SJCRH30 (cell line): Measurements from ENCODE around the gene BLVRB. TPM values are rescaled to one million over a fixed set of nuclear protein-coding genes. Genes with fewer than 3 reads are reported as not detected.
"Not testable (repeated sequence)": the region's sequence is repeated elsewhere in the genome, so short reads cannot be mapped to it uniquely, and the experiment has no call there.

Experiments
- DNase-seq, 2 experiments: peaks; one replicate each; pipeline ENCODE4 v3.0.0-alpha.2; 2015 to 2020
- H3K27ac ChIP-seq: fragments of 250-450 bp; sonication (Bioruptor Pico); 2 replicates; pipeline ENCODE4 v1.5.1; 2020; ENCODE audit warnings: mild to moderate bottlenecking, moderate library complexity
- H3K27me3 ChIP-seq: fragments of 250-450 bp; sonication (Bioruptor Pico); 2 replicates; pipeline ENCODE4 v1.5.1; 2020; ENCODE audit warnings: mild to moderate bottlenecking, moderate library complexity
- H3K36me3 ChIP-seq: fragments of 250-450 bp; sonication (Bioruptor Pico); 2 replicates; pipeline ENCODE4 v1.5.1; 2020; ENCODE audit warnings: mild to moderate bottlenecking, moderate library complexity
- H3K4me1 ChIP-seq: fragments of 250-450 bp; sonication (Bioruptor Pico); 2 replicates; pipeline ENCODE4 v1.5.1; 2020; ENCODE audit warnings: mild to moderate bottlenecking, moderate library complexity
- H3K4me3 ChIP-seq: fragments of 250-450 bp; sonication (Bioruptor Pico); 2 replicates; pipeline ENCODE4 v1.5.1; 2020; ENCODE audit warnings: mild to moderate bottlenecking, moderate library complexity
- H3K9me3 ChIP-seq: fragments of 250-450 bp; sonication (Bioruptor Pico); replicated peaks from 2 replicates; pipeline ENCODE4 v1.5.1; 2020; ENCODE audit warnings: mild to moderate bottlenecking, moderate library complexity
- total RNA-seq: library from RNA; depleted of rRNA; stranded (reverse); fragments of >200 nt; shearing (Covaris generic); gene quantifications from 2 replicates; pipeline ENCODE4 v1.2.3, GENCODE V29; 2014

Gene BLVRB
- total RNA-seq, 1 experiment from 2014 or later, result 3.8 TPM

- not testable (repeated sequence) for H3K27ac ChIP-seq, H3K36me3 ChIP-seq, DNase-seq, H3K27me3 ChIP-seq, H3K4me3 ChIP-seq, H3K4me1 ChIP-seq, H3K9me3 ChIP-seq
Observed at GRCh38 chr19:40500678-40501530, 35.4 kb upstream of the BLVRB start.

- no peak for DNase-seq
- Histone ChIP-seq H3K4me3 (no peak overlapping the region), H3K9me3 (no peaks in the 10 kb centered on the region), H3K27me3 (no peaks in the 10 kb centered on the region), H3K36me3 (no peaks in the 10 kb centered on the region), H3K4me1 (no peaks in the 10 kb centered on the region), H3K27ac (no peak overlapping the region)
Observed at GRCh38 chr19:40499320-40499719, 33.8 kb upstream of the BLVRB start.

GRCh38 chr19:40497214-40497613, 31.7 kb upstream of the BLVRB start:
- Histone ChIP-seq H3K4me1 (no peaks in the 10 kb centered on the region), H3K36me3 (no peaks in the 10 kb centered on the region), H3K27me3 (no peaks in the 10 kb centered on the region), H3K27ac (no peak overlapping the region), H3K4me3 (no peak overlapping the region), H3K9me3 (no peaks in the 10 kb centered on the region)
- DNase-seq, result no peak

- H3K4me1 ChIP-seq, result no peaks in the 10 kb centered on the region
- 0 out of 2 replicates have a peak, but pooled peaks cover 3% of the 10 kb centered on the region for H3K9me3 ChIP-seq
- H3K36me3 ChIP-seq, result no peaks in the 10 kb centered on the region
- H3K27me3 ChIP-seq, result no peaks in the 10 kb centered on the region
- H3K4me3 ChIP-seq, result no peak overlapping the region
- no peak for DNase-seq
- no peak overlapping the region for H3K27ac ChIP-seq
Observed at GRCh38 chr19:40494191-40494838, 28.8 kb upstream of the BLVRB start.

DNA sequence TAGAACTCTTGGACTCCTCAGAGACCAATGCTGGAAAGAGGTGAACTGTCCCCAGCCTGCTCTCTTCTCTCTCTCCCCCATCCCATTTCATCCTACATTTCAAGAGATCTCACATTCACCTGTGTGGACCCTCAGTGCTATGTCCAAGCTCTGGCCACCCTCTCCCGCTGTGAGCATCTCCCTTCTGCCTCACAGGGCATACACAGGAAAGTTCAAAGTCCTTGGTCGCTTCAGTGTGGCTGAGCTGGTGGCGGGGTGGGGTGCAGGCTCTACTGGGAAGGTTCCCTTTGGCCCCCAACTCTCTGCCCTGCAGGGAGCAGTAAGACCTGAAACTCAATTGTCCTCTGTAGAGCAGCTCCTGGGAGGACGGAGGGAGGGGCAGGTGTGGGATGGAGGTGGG, 28.2 kb upstream of the BLVRB start:
- Histone ChIP-seq H3K36me3 (no peaks in the 10 kb centered on the region), H3K27ac (no peak overlapping the region), H3K4me3 (no peak overlapping the region), H3K27me3 (no peaks in the 10 kb centered on the region), H3K4me1 (no peaks in the 10 kb centered on the region), H3K9me3 (0 out of 2 replicates have a peak, but pooled peaks cover 3% of the 10 kb centered on the region)
- DNase-seq, result no peak

DNA sequence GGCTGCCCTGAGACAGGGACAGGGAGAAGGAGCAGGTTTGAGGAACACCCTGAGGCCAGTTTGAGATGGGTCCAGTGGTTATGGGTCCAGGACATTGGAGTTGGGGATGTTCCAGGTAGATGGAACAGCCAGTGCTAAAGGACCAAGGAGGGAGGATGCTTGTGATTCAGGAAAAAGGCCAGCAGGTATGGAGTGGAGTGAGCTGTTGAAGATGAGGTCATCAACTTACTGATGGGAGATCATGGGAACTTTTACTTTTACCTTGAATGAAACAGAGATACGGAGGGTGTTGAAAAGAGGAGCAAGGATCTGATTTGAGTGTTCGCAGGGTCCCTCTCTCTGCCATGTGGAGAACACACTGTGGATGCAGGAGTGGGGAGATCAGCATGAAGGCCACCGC, 26.7 kb upstream of the BLVRB start:
- no peaks in the 10 kb centered on the region for H3K27me3 ChIP-seq
- H3K4me3 ChIP-seq, result no peak overlapping the region
- H3K4me1 ChIP-seq, result no peaks in the 10 kb centered on the region
- no peak for DNase-seq
- H3K27ac ChIP-seq, result no peak overlapping the region
- 0 out of 2 replicates have a peak, but pooled peaks cover 3% of the 10 kb centered on the region for H3K9me3 ChIP-seq
- H3K36me3 ChIP-seq, result no peaks in the 10 kb centered on the region

DNA sequence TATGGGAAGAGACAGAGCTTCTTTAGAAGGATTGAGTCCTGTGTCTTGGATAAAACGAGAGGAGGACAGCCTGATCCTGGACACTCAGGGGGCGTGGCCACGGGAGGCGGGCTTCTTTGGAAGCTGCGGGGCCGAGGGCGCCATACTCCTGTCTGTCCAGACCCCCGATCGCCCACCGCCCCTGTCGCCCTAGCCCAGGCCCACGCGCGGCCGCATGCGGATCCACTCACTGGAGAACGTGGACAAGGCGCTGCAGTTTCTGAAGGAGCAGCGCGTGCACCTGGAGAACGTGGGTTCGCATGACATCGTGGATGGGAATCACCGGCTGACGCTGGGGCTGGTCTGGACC, 24.3 kb upstream of the BLVRB start:
- Histone ChIP-seq H3K27ac (no peak overlapping the region), H3K9me3 (0 out of 2 replicates have a peak, but pooled peaks cover 3% of the 10 kb centered on the region), H3K4me3 (no peak overlapping the region), H3K27me3 (peaks cover 11% of the 10 kb centered on the region; the same call in 1 of the 2 replicates), H3K36me3 (no peaks in the 10 kb centered on the region), H3K4me1 (no peaks in the 10 kb centered on the region)
- no peak for DNase-seq

DNA sequence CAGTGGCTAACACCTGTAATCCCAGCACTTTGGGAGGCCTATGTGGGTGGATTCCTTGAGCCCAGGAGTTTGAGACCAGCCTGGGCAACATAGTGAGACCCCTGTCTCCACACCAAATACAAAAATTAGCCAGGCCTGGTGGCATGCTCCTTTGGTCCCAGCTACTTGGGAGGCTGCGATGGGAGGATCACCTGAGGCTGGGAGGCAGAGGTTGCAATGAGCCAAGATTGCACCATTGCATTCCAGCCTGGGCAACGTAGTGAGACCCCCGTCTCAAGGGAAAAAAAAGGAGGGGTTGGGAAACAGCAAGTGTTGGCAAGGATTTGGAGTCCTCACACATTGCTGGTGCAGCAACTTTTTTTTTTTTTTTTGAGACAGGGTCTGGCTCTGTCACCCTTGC, 20.5 kb upstream of the BLVRB start:
- 0 out of 2 replicates have a peak, but pooled peaks cover 3% of the 10 kb centered on the region for H3K9me3 ChIP-seq
- no peak overlapping the region for H3K4me3 ChIP-seq
- no peaks in the 10 kb centered on the region for H3K4me1 ChIP-seq
- H3K27ac ChIP-seq, result no peak overlapping the region
- no peaks in the 10 kb centered on the region for H3K36me3 ChIP-seq
- DNase-seq, result no peak
- peaks cover 17% of the 10 kb centered on the region; the same call in 1 of the 2 replicates for H3K27me3 ChIP-seq

- not testable (repeated sequence) for H3K27ac ChIP-seq, H3K4me3 ChIP-seq, H3K9me3 ChIP-seq, H3K27me3 ChIP-seq, DNase-seq, H3K4me1 ChIP-seq, H3K36me3 ChIP-seq
Observed at GRCh38 chr19:40475878-40476644, 10.5 kb upstream of the BLVRB start.

DNA sequence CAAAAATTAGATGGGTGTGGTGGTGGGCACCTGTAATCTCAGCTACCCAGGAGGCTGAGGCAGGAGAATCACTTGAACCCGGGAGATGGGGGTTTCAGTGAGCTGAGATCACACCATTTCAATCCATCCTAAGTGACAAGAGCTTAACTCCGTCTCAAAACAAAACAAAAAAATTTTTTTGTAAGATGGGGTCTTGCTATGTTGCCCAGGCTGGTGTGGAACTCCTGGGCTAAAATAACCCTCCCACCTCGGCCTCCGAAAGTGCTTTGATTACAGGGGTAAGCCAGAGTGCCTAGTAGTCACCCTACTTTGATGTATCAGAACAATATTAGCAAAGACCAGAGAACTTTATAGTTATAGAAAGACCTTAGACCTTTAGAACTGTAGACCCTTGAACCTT, 9.2 kb upstream of the BLVRB start:
- peaks cover 5% of the 10 kb centered on the region; the same call in 1 of the 2 replicates for H3K27me3 ChIP-seq

GRCh38 chr19:40472516-40472915, 7.0 kb upstream of the BLVRB start:
- Histone ChIP-seq H3K4me1 (no peaks in the 10 kb centered on the region), H3K27ac (no peak overlapping the region), H3K4me3 (no peak overlapping the region), H3K27me3 (0 out of 2 replicates have a peak, but pooled peaks cover 2% of the 10 kb centered on the region), H3K36me3 (no peaks in the 10 kb centered on the region), H3K9me3 (no peaks in the 10 kb centered on the region)
- DNase-seq, result no peak

More for the DNA sequence above, 9.2 kb upstream of the BLVRB start:
- Histone ChIP-seq H3K4me3 (no peak overlapping the region), H3K9me3 (no peaks in the 10 kb centered on the region), H3K27ac (no peak overlapping the region), H3K36me3 (no peaks in the 10 kb centered on the region), H3K4me1 (peaks cover 4% of the 10 kb centered on the region; the same call in 1 of the 2 replicates)
- DNase-seq, result no peak

DNA sequence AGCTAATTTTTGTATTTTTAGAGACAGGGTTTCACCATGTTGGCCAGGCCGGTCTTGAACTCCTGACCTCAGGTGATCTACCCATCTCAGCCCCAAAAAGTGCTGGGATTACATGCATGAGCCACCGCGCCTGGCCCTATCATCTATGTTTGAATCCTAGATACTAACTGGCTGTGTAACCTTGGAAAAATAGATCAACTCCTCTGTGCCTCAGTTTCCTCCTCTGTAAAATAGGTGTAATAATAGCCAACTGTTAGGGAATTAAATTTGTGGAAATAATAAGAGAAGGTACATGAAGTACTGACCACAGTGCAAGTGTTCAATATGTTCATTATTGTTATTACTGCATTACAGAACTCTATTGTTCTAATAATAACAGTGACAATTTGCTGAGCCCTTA, 5.6 kb upstream of the BLVRB start:
- Histone ChIP-seq H3K4me3 (no peak overlapping the region), H3K36me3 (no peaks in the 10 kb centered on the region), H3K27me3 (0 out of 2 replicates have a peak, but pooled peaks cover 2% of the 10 kb centered on the region), H3K9me3 (no peaks in the 10 kb centered on the region), H3K4me1 (peaks cover 2% of the 10 kb centered on the region; the same call in 1 of the 2 replicates), H3K27ac (no peak overlapping the region)
- no peak for DNase-seq

DNA sequence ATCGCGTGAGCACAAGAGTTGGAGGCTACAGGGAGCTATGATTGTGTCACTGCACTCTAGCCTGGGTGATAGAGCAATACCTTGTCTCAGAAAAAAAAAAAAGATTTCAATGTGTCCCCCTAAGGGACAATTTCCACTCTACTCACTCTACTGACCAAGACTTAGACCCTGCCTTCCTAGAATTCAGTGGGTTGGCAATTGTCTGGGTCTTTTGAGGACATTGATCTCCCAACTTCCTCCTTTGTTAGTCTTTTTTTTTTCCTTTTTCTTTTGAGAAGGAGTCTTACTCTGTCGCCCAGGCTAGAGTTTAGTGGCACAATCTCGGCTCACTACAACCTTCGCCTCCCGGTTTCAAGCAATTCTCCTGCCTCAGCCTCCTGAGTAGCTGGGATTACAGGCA, 3.5 kb upstream of the BLVRB start:
- H3K9me3 ChIP-seq, result no peaks in the 10 kb centered on the region
- H3K36me3 ChIP-seq, result no peaks in the 10 kb centered on the region
- H3K27ac ChIP-seq, result no peak overlapping the region
- H3K4me1 ChIP-seq, result peaks cover 2% of the 10 kb centered on the region; the same call in 1 of the 2 replicates
- H3K27me3 ChIP-seq, result no peaks in the 10 kb centered on the region
- no peak for DNase-seq
- no peak overlapping the region for H3K4me3 ChIP-seq

DNA sequence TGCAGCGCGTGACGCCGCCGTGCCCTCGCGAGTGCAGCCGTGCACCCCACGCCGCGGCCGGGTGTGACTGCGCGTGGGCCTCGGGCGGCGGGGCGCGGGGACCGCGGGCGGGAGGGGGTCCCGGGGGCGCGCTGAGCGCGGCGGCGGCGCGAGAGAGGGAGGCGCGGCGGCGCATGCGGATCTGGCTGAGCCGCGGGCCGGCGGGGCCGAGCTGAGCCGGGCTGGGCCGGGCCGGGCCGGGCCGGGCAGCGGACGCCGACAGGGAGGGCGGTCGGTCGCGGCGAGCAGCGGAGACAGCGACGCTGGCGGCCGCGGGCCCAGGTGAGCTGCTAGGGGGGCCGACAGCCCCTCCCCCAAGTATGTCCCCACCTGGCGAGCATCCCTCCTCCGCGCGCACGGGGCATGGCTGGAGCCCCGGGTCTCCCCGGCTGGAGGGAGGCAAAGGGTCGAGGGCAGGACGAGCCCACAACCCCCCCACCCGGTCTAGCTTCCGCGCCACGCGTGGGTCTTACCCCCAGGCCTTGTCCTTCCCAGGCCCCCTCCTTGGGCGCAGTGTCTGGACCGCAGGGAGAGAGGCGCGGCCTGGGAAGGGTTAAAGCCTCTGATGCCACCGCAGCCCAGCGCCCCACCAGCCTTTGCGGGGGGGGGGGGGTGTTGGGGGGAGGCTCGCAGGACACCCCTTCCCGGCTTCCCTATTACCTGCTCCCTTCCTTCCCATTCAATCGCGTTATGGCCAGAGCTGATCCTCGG, 1.6 kb upstream of the BLVRB start, which contains the start of gene SPTBN4:
Gene SPTBN4 (plus strand): TSS at position 17 of the 750 bp plus-strand sequence. CDS start 5,621 bp downstream, outside the sequence.
- H3K27ac ChIP-seq, result no peak within 1 kb of the TSS
- H3K4me3 ChIP-seq, result peak within 1 kb of the TSS; percentile 55
- peaks cover 2% of the 10 kb centered on the region; the same call in 1 of the 2 replicates for H3K4me1 ChIP-seq
- no peaks in the 10 kb centered on the region for H3K9me3 ChIP-seq
- H3K36me3 ChIP-seq, result no peaks in the 10 kb centered on the region
- no peaks in the 10 kb centered on the region for H3K27me3 ChIP-seq
- DNase-seq, result no peak
